Suprapubic skin (tissue), 4 donors: Measurements from ENCODE around the gene ATL1. TPM values are rescaled to one million over a fixed set of nuclear protein-coding genes. Genes with fewer than 3 reads are reported as not detected.

Source experiments
- DNase-seq, 2 donors: peaks; one replicate each; pipeline ENCODE4 v3.0.0-alpha.2; 2019; ENCODE audit warnings: low spot score in 2 of 2
- H3K27ac ChIP-seq: fragments of 200-600 bp; sonication (generic); one replicate; pipeline ENCODE4 v1.5.1; 2019
- H3K27me3 ChIP-seq: fragments of 200-600 bp; sonication (generic); one replicate; pipeline ENCODE4 v1.5.1; 2019
- H3K36me3 ChIP-seq: fragments of 200-600 bp; sonication (generic); one replicate; pipeline ENCODE4 v1.5.1; 2019
- H3K4me1 ChIP-seq: fragments of 200-600 bp; sonication (generic); one replicate; pipeline ENCODE4 v1.5.1; 2019
- H3K4me3 ChIP-seq: fragments of 200-600 bp; sonication (generic); one replicate; pipeline ENCODE4 v1.5.1; 2019; ENCODE audit warnings: mild to moderate bottlenecking
- H3K9me3 ChIP-seq: fragments of 200-600 bp; sonication (generic); one replicate; pipeline ENCODE4 v1.5.1; 2019
- EP300 ChIP-seq: sonication (generic); formaldehyde crosslinking; IDR thresholded peaks from one replicate; pipeline ENCODE4 v1.6.1; 2017; ENCODE audit warnings: antibody characterized with exemption
- POLR2A ChIP-seq, 2 donors: fragments of 450-650 bp; IDR thresholded peaks; one replicate each; pipeline ENCODE4 v1.6.1; 2017; ENCODE audit warnings: antibody characterized with exemption in 2 of 2, mild to moderate bottlenecking in 2 of 2, moderate library complexity in 2 of 2
- POLR2AphosphoS5 ChIP-seq, 3 donors: sonication (generic); formaldehyde crosslinking; IDR thresholded peaks; one replicate each; pipeline ENCODE4 v1.6.1; 2017; ENCODE audit warnings: antibody characterized with exemption in 3 of 3
- WGBS: methylation state at CpG from one replicate; pipeline ENCODE4 v1.1.5; 2018; 5-methylcytosine and 5-hydroxymethylcytosine counted together
- total RNA-seq, 4 donors: library from RNA; depleted of rRNA; stranded (reverse); fragments of >200 nt; gene quantifications; one replicate each; pipeline ENCODE4 v1.1.0, GENCODE V29; 2016
- TF ChIP-seq, protein P1 (sequence below), 2 donors: fragments of 200-600 bp in 1 of 2; fragments of 450-650 bp in 1 of 2; sonication (generic) in 1 of 2; IDR thresholded peaks; one replicate each; pipeline ENCODE4 v1.5.1; 2016 to 2019; ENCODE audit warnings: antibody characterized with exemption in 2 of 2, mild to moderate bottlenecking in 1 of 2, moderate library complexity in 1 of 2

Gene ATL1
- total RNA-seq, 4 donors from 2014 or later: 8.2 to 22.8 (median 14.5) TPM

DNA sequence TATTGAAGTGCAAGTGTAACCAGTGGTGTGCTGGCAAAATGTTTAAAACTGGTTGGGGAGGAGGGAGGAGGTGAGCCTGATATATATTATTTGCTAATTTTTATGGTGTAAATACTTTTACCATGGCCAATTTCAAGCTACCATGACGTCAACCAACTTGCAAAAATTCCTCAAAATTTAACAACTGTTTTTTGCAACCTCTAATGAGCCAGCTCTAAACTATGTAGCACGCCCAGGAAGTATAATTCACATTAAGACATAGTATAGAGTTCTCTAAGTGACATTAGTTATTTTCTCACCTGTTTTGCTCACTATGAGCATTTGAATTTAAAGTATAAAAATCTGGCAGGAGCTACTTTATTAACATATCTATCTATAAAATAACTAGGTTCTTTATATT lies 41.4 kb downstream of the ATL1 start:
- no peaks in the 10 kb centered on the region for H3K27me3 ChIP-seq
- no peak for DNase-seq
- no peaks in the 10 kb centered on the region for H3K36me3 ChIP-seq
- no peak overlapping the region for H3K4me3 ChIP-seq
- no peak overlapping the region for H3K27ac ChIP-seq
- H3K9me3 ChIP-seq: no peaks in the 10 kb centered on the region
- TF ChIP-seq POLR2A (IDR thresholded peaks at IDR 0.05): no peak
- TF ChIP-seq POLR2AphosphoS5 (IDR thresholded peaks at IDR 0.05): no peak
- no peak for TF ChIP-seq EP300
- TF ChIP-seq, protein P1, sequence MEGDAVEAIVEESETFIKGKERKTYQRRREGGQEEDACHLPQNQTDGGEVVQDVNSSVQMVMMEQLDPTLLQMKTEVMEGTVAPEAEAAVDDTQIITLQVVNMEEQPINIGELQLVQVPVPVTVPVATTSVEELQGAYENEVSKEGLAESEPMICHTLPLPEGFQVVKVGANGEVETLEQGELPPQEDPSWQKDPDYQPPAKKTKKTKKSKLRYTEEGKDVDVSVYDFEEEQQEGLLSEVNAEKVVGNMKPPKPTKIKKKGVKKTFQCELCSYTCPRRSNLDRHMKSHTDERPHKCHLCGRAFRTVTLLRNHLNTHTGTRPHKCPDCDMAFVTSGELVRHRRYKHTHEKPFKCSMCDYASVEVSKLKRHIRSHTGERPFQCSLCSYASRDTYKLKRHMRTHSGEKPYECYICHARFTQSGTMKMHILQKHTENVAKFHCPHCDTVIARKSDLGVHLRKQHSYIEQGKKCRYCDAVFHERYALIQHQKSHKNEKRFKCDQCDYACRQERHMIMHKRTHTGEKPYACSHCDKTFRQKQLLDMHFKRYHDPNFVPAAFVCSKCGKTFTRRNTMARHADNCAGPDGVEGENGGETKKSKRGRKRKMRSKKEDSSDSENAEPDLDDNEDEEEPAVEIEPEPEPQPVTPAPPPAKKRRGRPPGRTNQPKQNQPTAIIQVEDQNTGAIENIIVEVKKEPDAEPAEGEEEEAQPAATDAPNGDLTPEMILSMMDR (IDR thresholded peaks at IDR 0.05): no peak
- H3K4me1 ChIP-seq: peaks cover 8% of the 10 kb centered on the region
- whole genome bisulfite sequencing: 75% methylated on average over 2 of the region's 2 CpGs

DNA sequence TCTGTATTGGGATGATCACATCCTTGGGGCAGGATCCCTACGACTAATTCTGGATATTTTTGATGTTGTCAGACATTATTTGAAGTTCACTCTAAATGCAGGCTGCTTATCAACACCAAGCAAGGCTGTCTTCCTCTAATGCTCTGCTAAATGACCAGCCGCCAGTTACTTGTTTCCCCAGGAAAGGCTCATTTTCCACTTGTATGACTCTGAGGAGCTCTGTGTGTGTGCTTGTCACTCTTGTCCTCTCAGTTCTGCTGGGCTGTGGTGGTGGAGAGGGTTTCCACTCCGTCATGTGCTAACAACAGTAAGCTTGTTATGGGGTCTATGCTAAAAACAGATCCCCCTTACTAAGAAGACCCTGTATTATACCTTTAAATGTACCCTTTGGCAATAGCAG lies 42.1 kb downstream of the ATL1 start:
- TF ChIP-seq EP300: no peak
- TF ChIP-seq, protein P1 (IDR thresholded peaks at IDR 0.05): no peak
- no peaks in the 10 kb centered on the region for H3K36me3 ChIP-seq
- H3K4me1 ChIP-seq: peaks cover 8% of the 10 kb centered on the region
- H3K9me3 ChIP-seq: no peaks in the 10 kb centered on the region
- WGBS: 88% methylated on average over 3 of the region's 3 CpGs
- no peak overlapping the region for H3K4me3 ChIP-seq
- no peaks in the 10 kb centered on the region for H3K27me3 ChIP-seq
- DNase-seq: no peak
- no peak overlapping the region for H3K27ac ChIP-seq

DNA sequence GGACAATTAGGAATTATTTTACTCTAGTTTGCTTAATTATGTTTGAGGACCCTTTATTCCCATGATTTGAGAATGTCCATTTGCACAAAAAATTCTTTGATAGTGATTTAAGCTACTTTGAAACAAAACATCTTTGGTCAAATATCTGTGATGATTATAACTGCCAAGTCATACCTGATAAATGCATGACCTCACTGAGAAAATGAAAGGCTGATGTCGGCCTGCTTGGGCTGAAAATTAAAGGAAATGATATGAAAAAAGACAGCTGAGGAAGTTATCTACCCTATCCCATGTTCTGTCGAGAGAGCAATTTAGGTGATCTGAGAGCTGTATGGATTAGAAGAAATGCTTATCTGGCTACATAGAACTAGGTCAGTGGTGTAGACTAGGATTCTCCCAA lies 43.6 kb downstream of the ATL1 start:
- Histone ChIP-seq H3K27ac (no peak overlapping the region), H3K27me3 (no peaks in the 10 kb centered on the region), H3K4me1 (peaks cover 8% of the 10 kb centered on the region), H3K9me3 (no peaks in the 10 kb centered on the region), H3K36me3 (no peaks in the 10 kb centered on the region), H3K4me3 (no peak overlapping the region)
- WGBS: 88% methylated on average over 2 of the region's 2 CpGs
- TF ChIP-seq EP300 (no peak), POLR2A (IDR thresholded peaks at IDR 0.05) (no peak), POLR2AphosphoS5 (IDR thresholded peaks at IDR 0.05) (no peak)
- TF ChIP-seq, protein P1 (IDR thresholded peaks at IDR 0.05): no peak
- DNase-seq: no peak

DNA sequence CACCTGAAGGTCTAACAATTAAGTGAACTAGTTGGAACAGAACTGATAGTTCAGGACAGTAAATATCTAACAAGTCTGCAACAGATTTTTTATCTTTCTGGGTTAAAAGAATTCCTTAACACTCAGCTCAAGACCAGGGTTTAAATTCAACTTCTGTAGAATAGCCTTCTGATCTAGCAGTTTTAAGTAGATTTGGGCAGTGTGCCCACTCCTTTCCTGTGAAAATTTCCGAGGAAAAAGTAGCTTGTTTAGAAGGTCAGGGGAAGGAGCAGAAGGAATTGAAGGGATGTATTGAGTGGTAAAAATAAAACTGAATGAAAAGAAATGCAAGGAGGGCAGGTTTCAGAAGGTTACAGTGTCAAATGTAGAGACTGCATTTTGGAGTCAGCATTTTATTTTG lies 45.8 kb downstream of the ATL1 start:
- no peak for TF ChIP-seq EP300
- no peak for TF ChIP-seq POLR2A (IDR thresholded peaks at IDR 0.05)
- no peak for TF ChIP-seq POLR2AphosphoS5 (IDR thresholded peaks at IDR 0.05)
- TF ChIP-seq, protein P1 (IDR thresholded peaks at IDR 0.05): no peak
- Histone ChIP-seq H3K9me3 (no peaks in the 10 kb centered on the region), H3K36me3 (no peaks in the 10 kb centered on the region), H3K4me1 (no peaks in the 10 kb centered on the region), H3K27ac (no peak overlapping the region), H3K27me3 (no peaks in the 10 kb centered on the region), H3K4me3 (no peak overlapping the region)
- DNase-seq: no peak
- 30% methylated on average over 1 of the region's 1 CpG for WGBS

DNA sequence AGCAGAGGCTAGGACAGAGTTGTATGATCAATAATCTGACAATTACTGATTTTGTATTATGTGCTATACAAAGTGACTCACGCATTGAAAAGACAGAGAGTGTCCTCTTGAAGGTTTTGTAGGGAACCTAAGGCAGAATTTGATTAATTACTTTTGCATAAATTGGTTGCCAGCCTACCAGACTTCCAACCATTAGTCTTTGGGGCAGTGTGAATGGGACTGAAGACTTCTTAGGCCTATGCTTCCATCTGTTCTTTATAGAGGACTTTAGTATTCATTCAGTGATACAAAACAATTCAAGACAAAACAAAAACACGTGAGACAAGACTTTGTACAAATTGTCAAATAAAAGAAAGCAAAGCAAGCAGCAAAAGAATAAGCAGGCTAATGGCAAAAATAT lies 46.5 kb downstream of the ATL1 start:
- DNase-seq: no peak
- Histone ChIP-seq H3K27ac (no peak overlapping the region), H3K4me1 (no peaks in the 10 kb centered on the region), H3K27me3 (no peaks in the 10 kb centered on the region), H3K36me3 (no peaks in the 10 kb centered on the region), H3K9me3 (no peaks in the 10 kb centered on the region), H3K4me3 (no peak overlapping the region)
- TF ChIP-seq POLR2AphosphoS5 (IDR thresholded peaks at IDR 0.05) (no peak), POLR2A (IDR thresholded peaks at IDR 0.05) (no peak), EP300 (no peak)
- TF ChIP-seq, protein P1 (IDR thresholded peaks at IDR 0.05): no peak
- 80% methylated on average over 2 of the region's 2 CpGs for WGBS
